Measurements from ENCODE around the gene SLC12A7.

GRCh38 chr5:1089621-1090040 lies 22.2 kb downstream of the SLC12A7 start:
- TF ChIP-seq CTCF (optimal IDR thresholded peaks at IDR 0.05 in 1 of 3, IDR thresholded peaks at IDR 0.05 in 1 of 3, conservative IDR thresholded peaks at IDR 0.05 in 1 of 3; ENCODE audit: extremely low read depth in 1 of 3, insufficient read depth in 2 of 3, low read length in 3 of 3) (no peak), EZH2 (IDR thresholded peaks at IDR 0.05; ENCODE audit: low read length) (no peak)

All from keratinocyte (primary cell).